HG03439 (cell line): Measurements from ENCODE around the gene BATF.

Experiments used
- ATAC-seq: cut with Tn5 transposase; IDR thresholded peaks from one replicate; pipeline ENCODE4 v1.9.1; 2021; ENCODE audit warnings: mild to moderate bottlenecking, moderate library complexity; ENCODE audit not compliant: unreplicated experiment

BATF gene

GRCh38 chr14:75531660-75532317, 9.5 kb downstream of the BATF start:
- no peak for ATAC-seq

GRCh38 chr14:75533791-75534555, 11.7 kb downstream of the BATF start:
- no peak for ATAC-seq

- no peak for ATAC-seq
Measured at GRCh38 chr14:75535164-75535898, 13.1 kb downstream of the BATF start.

- ATAC-seq = no peak
Measured at GRCh38 chr14:75537071-75537470, 14.8 kb downstream of the BATF start.

- ATAC-seq = no peak
Measured at GRCh38 chr14:75539162-75539560, 16.9 kb downstream of the BATF start.

- ATAC-seq = peak; percentile 46
Measured at GRCh38 chr14:75539561-75540478, 17.6 kb downstream of the BATF start.

- ATAC-seq = no peak
Measured at GRCh38 chr14:75540479-75540851, 18.2 kb downstream of the BATF start.

- peak; percentile 53 for ATAC-seq
Measured at GRCh38 chr14:75542588-75543091, 20.4 kb downstream of the BATF start.

GRCh38 chr14:75543253-75543652, 21.0 kb downstream of the BATF start:
- no peak for ATAC-seq

- ATAC-seq = no peak
Measured at GRCh38 chr14:75543786-75544185, 21.5 kb downstream of the BATF start.

- no peak for ATAC-seq
Measured at GRCh38 chr14:75545907-75546306, 23.6 kb downstream of the BATF start.

GRCh38 chr14:75547552-75548250, 25.4 kb downstream of the BATF start:
- no peak for ATAC-seq

- ATAC-seq = no peak
Measured at GRCh38 chr14:75548544-75548943, 26.3 kb downstream of the BATF start.

GRCh38 chr14:75549169-75549568, 26.9 kb downstream of the BATF start:
- ATAC-seq = peak; percentile 47

GRCh38 chr14:75551021-75551420, 28.8 kb downstream of the BATF start:
- no peak for ATAC-seq

GRCh38 chr14:75553157-75553556, 30.9 kb downstream of the BATF start:
- no peak for ATAC-seq

GRCh38 chr14:75553761-75554364, 31.6 kb downstream of the BATF start:
- no peak for ATAC-seq

GRCh38 chr14:75554482-75554881, 32.2 kb downstream of the BATF start:
- ATAC-seq = no peak

GRCh38 chr14:75558440-75558839, 36.2 kb downstream of the BATF start:
- ATAC-seq = no peak

- no peak for ATAC-seq
Measured at GRCh38 chr14:75559045-75559444, 36.8 kb downstream of the BATF start.
